Subcutaneous preadipocyte (primary cell): ENCODE results near the gene CCT7. TPM values are rescaled to one million over a fixed set of nuclear protein-coding genes. Genes with fewer than 3 reads are reported as not detected.

ENCODE experiments used
- small RNA-seq: library from RNA; depleted of rRNA; stranded (forward); fragments of <200 nt; gene quantifications from one replicate; pipeline ENCODE3, GENCODE V24; 2012
- total RNA-seq: library from RNA; depleted of rRNA; stranded (reverse); fragments of >200 nt; gene quantifications from 2 replicates; pipeline ENCODE4 v1.2.3, GENCODE V29; 2012

The CCT7 gene
- 326 and 375 TPM in 2 replicates for total RNA-seq

DNA sequence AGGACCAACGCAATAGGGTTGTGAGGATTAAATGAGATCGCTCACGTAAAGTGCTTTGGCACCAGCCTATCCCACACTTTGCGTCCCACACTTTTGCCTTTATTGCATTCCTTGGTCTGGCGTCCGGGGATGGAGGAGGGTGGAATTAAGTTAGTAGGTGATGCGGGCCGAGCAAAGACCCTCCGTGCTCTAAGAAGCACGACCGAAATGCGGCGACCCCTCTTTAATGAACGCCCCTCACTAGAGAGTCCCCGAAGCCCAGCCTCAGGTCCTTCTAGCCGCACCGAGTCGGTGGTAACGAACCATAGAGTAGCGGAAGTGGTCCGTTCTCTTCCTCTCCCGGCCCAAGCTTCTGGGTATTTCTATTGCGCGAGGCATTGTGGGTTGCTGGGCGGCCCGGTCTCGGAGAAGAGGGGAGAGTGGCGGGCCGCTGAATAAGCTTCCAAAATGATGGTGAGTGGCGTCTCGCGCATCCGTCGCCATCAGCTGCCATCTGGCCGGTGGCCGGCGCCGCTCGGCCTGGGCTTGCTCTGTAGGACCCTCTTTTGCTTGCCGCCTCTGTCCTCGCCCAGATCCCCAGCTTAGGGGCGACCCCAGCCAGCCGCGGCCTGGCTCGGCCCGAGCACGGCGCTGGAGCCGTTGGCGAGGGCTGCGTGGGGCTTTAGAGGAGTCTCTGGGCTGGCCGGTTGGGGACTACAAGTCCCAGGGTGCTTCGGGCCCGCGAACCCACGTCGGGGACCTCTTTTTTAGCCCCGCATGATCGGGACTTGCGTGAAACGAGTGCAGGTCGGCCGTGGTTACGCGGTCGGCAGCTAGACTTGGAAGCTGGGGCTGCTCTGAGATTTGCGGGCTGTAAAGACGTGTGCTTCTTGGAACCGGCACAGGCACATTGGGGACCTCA is at the start of gene CCT7:
Gene CCT7 (plus strand): TSS at position 377 of the 901 bp plus-strand sequence. CDS start 71 bp downstream, at position 448.

DNA sequence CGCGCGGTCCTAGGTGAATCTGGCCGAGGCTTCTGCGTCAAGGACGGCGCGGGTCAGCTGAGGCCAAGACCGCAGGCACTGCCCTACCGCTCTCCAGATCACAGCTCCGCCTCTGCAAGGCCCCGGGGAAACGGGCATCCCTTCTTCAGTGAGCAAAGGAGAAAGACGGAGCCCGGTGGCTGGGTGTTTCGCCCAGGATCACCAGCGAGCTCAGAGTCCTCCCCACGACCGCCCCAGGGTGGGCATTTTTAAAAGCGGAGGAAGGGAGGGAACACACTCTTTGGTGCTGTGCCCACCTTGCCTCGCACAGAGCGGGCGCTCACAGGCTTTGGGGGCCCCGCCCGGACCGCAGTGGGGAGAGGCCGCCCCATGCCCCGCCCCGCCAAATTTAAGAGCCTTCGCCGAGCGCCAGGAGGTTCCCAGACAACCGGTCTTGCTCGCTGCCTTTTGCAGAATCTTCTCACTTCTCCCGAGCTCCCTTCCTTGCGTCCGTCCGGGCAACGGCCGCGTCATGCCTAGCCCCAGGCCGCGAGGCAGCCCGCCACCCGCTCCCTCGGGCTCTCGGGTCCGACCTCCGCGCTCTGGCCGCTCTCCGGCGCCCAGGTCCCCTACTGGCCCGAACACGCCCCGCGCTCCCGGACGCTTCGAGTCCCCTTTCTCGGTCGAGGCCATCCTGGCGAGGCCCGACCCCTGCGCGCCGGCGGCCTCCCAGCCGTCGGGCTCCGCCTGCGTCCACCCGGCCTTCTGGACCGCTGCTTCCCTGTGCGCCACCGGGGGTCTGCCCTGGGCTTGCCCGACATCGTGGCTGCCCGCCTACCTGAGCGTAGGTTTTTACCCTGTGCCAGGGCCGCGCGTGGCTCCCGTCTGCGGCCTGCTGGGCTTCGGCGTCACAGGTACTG is 31.7 kb upstream of the CCT7 start, which contains the start of gene NOTO:
Gene NOTO (plus strand): TSS at position 419 of the 899 bp plus-strand sequence. CDS start 93 bp downstream, at position 512.

DNA sequence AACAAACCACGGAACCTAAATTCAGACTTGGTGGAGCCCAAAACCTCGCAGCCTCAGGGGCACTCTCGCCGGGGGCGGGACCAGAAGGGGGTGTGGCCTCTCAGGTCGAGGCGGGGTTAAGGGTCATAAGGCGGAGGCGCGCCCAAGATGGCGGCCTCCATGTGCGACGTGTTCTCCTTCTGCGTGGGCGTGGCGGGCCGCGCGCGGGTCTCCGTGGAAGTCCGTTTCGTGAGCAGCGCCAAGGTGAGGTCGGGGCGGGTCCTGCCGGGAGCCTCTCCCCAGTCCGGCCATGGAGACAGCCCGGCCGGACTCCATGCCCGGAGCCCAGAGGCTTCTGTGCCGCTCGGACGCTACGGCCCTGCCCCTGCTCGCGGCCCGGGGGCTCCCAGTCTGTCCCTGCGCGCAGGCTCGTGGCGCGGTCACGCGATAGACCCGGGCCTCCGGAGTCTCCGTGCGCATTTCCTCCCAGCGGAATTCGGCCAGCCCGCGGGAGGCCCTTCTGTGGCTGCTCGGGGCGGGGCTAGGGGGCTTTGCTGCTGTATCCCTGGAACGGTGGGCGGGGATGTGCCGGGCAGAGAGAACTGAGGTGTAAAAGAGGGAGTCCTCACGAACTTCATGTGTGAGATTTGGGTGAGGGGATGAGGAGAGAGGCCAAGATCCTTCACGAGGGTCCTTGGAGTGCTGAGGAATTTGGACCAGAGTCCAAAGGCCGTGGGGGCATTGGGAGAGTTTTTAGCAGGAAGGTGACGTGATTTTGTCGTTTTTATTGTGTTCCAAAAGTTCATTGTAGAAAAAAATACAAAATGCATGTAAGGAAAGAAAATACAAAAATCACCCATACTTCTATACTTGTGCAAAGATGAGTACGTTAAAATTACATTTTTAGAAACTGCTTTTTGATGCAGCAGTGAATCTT is 19.7 kb upstream of the CCT7 start, which contains the start of gene SMYD5:
Gene SMYD5 (plus strand): TSS at position 126 of the 916 bp plus-strand sequence. CDS start 22 bp downstream, at position 148.

DNA sequence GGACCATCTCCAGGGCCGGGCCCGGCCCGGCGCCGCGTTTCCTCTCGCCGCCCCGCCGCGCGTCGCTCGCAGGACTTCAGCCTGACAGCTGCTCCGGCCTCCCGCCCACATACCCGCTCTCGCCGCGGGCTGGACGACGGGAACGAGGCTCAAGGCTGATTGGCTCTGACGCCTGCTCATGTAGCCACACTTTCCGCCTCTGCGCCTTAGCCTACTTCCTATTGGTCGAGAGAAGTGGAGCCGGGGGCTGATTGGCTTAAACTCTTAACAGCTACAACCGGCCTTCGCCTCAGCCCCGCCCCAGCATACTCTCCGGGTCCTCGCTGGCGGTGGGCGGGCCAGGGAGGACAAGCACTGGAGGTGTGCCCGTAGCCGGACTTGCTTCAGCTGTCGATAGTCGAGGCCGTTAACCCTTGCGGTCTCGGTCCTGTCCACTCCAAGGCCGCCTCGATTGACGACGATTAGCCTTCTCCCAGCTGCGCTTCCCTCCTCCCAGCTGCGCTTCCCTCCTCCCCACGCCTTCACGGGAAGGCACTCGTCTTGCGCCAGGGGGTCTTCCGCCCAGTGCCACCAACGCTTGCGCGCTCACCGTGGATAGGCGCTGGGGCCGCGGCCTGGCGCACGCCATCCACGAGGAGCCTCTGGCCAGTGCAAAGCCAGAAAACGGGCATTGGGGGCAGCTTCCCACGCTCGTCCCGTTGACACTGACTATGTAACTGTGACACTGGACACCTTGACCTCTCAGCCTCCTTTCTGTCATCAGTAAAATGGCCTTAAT is 765 bp upstream of the CCT7 start, which contains the start of gene PRADC1:
Gene PRADC1 (minus strand): TSS at position 86 of the 778 bp plus-strand sequence. CDS start 79 bp downstream, at position 7.

DNA sequence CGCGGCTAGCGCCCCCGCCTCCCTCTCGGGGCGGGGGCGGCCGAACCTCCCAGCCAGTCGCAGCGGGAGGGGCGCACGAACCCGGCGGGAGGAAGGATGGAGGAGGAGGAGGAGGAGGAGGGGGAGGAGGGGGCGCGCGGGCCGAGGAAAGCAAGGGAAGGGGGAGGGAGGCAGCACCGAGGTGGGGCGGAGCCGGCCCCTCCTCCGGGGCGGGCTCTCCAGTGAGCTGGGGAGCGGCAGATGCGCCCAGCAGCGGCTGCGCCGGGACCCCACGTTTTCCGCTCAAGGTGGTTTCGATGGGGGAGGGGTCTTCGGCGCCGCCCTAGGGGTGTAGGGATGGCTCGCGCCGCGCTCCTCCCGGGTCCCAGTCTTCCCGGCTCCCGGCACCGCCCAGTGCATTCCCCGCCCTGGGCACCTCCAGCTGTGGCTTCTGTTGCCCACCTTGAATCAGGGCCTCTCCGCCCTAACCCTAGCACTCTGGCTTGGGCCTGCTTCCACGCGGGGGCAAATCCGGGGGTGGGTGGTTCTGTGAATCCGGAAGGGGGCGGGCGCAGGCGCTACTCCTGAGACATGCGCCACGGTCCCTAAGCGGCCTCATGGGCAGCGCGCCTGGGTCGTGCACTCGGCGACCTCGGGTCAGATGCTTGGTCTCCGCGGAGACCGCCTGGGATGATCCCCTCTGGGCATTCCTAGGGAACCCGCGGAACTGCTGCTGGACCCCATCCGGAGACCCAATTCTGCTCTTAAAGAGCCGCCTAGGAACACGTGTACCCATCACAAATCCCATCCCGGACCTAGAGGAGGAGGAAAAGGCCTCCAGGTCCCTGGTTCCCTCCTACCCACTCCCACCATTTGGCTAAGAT is 50.4 kb downstream of the CCT7 start, which contains the start of gene FBXO41:
Gene FBXO41 (minus strand): TSS at position 183 of the 863 bp plus-strand sequence. CDS start 14,848 bp downstream, outside the sequence.

DNA sequence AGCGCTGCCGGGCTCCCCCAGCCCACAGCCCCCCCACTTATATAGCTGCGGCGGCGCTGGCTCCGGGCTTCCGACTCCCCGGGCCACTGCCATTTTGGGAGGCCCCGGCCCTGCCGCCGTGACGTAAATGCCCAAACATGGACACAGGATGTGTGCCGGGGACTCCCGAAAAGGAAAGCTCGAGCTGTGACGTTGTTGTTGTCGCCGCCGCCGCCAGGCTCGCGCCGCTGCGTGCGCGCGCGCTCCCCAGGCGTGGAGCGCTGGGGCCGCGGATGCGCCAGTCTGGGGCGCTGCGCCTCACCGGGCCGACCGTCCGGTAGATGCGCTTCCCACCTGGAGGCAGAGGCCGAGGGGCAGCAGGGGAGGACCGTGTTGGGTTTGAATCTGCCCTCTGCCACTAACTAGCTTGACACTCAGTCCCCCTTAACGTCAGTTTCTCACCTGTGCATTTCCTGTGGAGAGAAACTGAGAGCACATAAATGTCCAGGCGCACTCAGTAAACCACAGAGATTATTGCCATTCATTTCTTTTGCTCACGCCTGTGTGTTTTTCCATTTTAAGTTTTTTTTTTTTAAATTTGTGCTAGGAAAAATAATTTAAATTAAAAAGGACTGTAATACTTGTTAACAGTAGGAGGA is 59.5 kb downstream of the CCT7 start, which contains the start of gene EGR4:
Gene EGR4 (minus strand): TSS at position 15 of the 638 bp plus-strand sequence. CDS start 231 bp downstream, outside the sequence.

Small RNA genes within 50 kb of the gene (small RNA-seq; reads per million reads assigned to genes)
- not detected for gene RNU6-111P

Other genes starting within 250 kb of the CCT7 start
- gene SFXN5, start 162.6 kb upstream of the CCT7 start, total RNA-seq: 8.4 and 8.8 TPM in 2 replicates
- 27.6 and 29.8 TPM in 2 replicates for gene RAB11FIP5, start 121.4 kb upstream of the CCT7 start, total RNA-seq
- not detected in 2 replicates for gene NOTO, start 31.7 kb upstream of the CCT7 start, total RNA-seq
- gene SMYD5, start 20.1 kb upstream of the CCT7 start, total RNA-seq: 21.7 and 25.6 TPM in 2 replicates
- 18.6 and 18.7 TPM in 2 replicates for gene PRADC1, start 1.1 kb upstream of the CCT7 start, total RNA-seq
- 1.6 and 1.8 TPM in 2 replicates for gene FBXO41, start 50.2 kb downstream of the CCT7 start, total RNA-seq
- not detected in 2 replicates for gene EGR4, start 59.2 kb downstream of the CCT7 start, total RNA-seq
- gene ALMS1, start 151.5 kb downstream of the CCT7 start, total RNA-seq: 12.9 and 24.0 TPM in 2 replicates